MM.1S (cell line): ENCODE data around the gene ORC2.

Experiments
- CTCF ChIP-seq: fragments of 300-600 bp; sonication (generic); IDR thresholded peaks from 2 replicates; pipeline ENCODE4 v1.5.1; 2016; ENCODE audit warnings: antibody characterized with exemption, low read length, mixed read lengths
- EZH2 ChIP-seq: fragments of 300-600 bp; sonication (generic); optimal IDR thresholded peaks from 2 replicates; pipeline ENCODE3; 2017; ENCODE audit warnings: low read depth, mild to moderate bottlenecking, antibody characterized with exemption, low read length, mixed read lengths
- EZH2phosphoT487 ChIP-seq: fragments of 300-600 bp; sonication (generic); IDR thresholded peaks from 2 replicates; pipeline ENCODE4 v1.6.1; 2018; ENCODE audit warnings: antibody characterized with exemption, low read length

GRCh38 chr2:200913654-200914053 is 49.8 kb downstream of the ORC2 start:
- TF ChIP-seq CTCF (no peak), EZH2phosphoT487 (no peak), EZH2 (no peak)
